KBM-7 (cell line): Measurements from ENCODE around the gene HOXD4.

Experiments
- DNase-seq: peaks from one replicate; pipeline ENCODE4 v3.0.0-alpha.2; 2015
- in situ Hi-C: fragments of 300-500 bp; cut with MboI; formaldehyde crosslinking; loops from 2 replicates; pipeline ENCODE4 v1.14.3; 2020; ENCODE audit warnings: low sequenced_read_pairs, low pct_unique_long_range_greater_than_20kb, mixed read lengths

HOXD4 gene

GRCh38 chr2:176149481-176149938, 1.8 kb upstream of the HOXD4 start:
- DNase-seq = no peak
- in situ Hi-C loops = loop anchor here (25.0 kb wide), 2 partner anchors 313 to 988 kb away; no protein-coding TSS in a partner anchor

- no peak for DNase-seq
- in situ Hi-C loops = loop anchor here (25.0 kb wide), 2 partner anchors 312 to 987 kb away; no protein-coding TSS in a partner anchor
Observed at GRCh38 chr2:176149939-176150583, 1.3 kb upstream of the HOXD4 start.

- in situ Hi-C loops = no loop called here
- DNase-seq = no peak
Observed at GRCh38 chr2:176150584-176151441, 537 bp upstream of the HOXD4 start.

- in situ Hi-C loops = no loop called here
- DNase-seq = no peak
Observed at GRCh38 chr2:176152350-176153181, 1.2 kb downstream of the HOXD4 start.

GRCh38 chr2:176154576-176155252, 3.4 kb downstream of the HOXD4 start:
- no peak for DNase-seq

GRCh38 chr2:176155356-176156044, 4.2 kb downstream of the HOXD4 start:
- no peak for DNase-seq
- in situ Hi-C loops = no loop called here

More at GRCh38 chr2:176154576-176155252, 3.4 kb downstream of the HOXD4 start:
- in situ Hi-C loops = no loop called here

GRCh38 chr2:176156301-176156806, 5.0 kb downstream of the HOXD4 start:
- no peak for DNase-seq
- in situ Hi-C loops = no loop called here

- in situ Hi-C loops = no loop called here
- DNase-seq = no peak
Observed at GRCh38 chr2:176156807-176157498, 5.6 kb downstream of the HOXD4 start, which contains the start of gene HOXD3. TSS of gene HOXD3 (plus strand) at chr2:176157307. CDS start at chr2:176169115, 11,808 bp downstream.

- in situ Hi-C loops = no loop called here
Observed at GRCh38 chr2:176157499-176158185, 6.3 kb downstream of the HOXD4 start.

GRCh38 chr2:176158186-176158591, 6.8 kb downstream of the HOXD4 start:
- in situ Hi-C loops = no loop called here
- no peak for DNase-seq

More at GRCh38 chr2:176157499-176158185, 6.3 kb downstream of the HOXD4 start:
- no peak for DNase-seq

- in situ Hi-C loops = no loop called here
- DNase-seq = no peak
Observed at GRCh38 chr2:176158855-176159662, 7.7 kb downstream of the HOXD4 start.

GRCh38 chr2:176159663-176160250, 8.4 kb downstream of the HOXD4 start:
- in situ Hi-C loops = no loop called here

GRCh38 chr2:176160251-176160985, 9.1 kb downstream of the HOXD4 start:
- no peak for DNase-seq

More at GRCh38 chr2:176159663-176160250, 8.4 kb downstream of the HOXD4 start:
- DNase-seq = no peak

GRCh38 chr2:176160986-176161824, 9.9 kb downstream of the HOXD4 start:
- DNase-seq = no peak
- in situ Hi-C loops = no loop called here

More at GRCh38 chr2:176160251-176160985, 9.1 kb downstream of the HOXD4 start:
- in situ Hi-C loops = no loop called here
